ENCODE results near the gene LYPLAL1.
"Not testable (repeated sequence)": the region's sequence is repeated elsewhere in the genome, so short reads cannot be mapped to it uniquely, and the experiment has no call there.

Gene LYPLAL1

DNA sequence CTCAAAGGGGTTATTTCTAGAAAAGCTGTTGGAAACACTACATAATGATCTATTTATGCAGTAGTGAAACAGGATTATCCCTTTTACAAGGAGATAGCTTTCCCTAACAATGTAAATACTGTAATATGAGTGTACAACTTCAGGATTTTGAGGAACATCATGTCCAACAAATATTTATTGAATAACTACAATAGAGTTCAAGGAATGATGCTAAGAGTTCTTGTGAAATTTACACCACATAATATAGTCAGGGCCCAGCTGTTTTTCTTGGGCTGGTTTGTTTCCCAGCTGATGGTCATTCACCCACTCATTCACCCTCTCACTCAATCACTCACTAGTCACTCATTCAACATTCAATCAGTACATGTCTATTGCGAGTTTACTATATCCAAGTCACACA lies 12.3 kb upstream of the LYPLAL1 start:
- DNase-seq (ENCODE audit: low read depth in 2 of 2, low spot score in 1 of 2), result no peak

DNA sequence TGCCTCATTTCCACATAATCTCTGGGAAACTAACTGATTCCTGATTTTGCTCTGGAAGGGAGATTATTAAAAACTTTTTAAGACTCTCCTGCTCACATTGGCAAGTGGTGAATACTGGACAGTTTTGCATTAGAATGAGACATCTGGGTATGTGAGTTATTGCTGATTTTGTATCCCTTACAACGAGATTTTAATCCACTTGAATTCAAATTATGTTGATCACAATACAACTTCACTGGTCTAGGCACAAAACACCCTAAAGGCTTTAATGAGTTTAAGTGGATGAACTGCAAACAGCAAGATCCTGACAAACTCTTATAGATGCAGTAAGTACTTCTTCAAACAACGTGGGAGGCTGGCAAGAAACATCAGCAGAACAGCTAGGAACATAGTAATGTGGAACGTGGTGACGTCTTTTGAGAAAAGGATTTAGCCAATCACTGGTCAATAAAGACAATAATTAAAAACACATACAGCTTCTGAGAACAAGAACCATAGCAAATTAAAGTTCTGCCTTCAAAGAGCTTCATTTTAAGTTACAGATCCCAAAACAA lies 10.2 kb upstream of the LYPLAL1 start:
- no peak for DNase-seq (ENCODE audit: low read depth in 2 of 2, low spot score in 1 of 2)

DNA sequence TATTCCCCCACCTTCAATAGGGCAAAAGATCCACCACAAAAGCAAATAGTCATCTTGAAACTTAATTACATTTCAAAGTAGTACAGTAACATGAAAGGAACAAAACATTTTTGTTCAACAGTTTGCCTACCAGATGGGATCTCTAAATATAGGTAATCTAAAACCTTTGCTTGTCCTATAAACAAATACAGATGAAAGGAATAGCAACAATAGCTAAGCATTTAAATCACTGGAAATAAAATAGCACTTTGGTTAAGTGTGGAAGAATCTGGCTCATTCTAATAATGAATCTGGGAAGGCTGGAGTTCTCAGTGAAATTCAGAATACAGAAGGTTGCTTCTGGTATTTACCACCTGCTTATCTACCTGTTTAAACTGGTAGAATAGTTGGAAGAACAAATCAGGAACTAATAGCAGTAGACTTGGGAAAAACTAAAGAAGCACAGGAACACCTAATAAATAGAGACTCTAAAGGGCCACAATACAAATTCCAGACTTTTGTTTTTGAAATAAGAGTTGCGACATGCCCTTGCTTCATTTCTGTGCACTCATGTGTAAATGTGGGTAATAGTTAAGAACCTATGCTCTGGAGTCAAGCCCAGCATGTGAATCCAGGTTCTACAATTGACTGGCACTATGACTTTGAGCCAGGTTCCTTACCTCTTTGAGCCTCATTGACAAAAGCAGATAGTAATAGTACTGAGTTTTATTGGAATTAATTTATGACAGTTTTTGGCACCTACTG lies 2.3 kb upstream of the LYPLAL1 start:
- no peak for DNase-seq (ENCODE audit: low read depth in 2 of 2, low spot score in 1 of 2)

DNA sequence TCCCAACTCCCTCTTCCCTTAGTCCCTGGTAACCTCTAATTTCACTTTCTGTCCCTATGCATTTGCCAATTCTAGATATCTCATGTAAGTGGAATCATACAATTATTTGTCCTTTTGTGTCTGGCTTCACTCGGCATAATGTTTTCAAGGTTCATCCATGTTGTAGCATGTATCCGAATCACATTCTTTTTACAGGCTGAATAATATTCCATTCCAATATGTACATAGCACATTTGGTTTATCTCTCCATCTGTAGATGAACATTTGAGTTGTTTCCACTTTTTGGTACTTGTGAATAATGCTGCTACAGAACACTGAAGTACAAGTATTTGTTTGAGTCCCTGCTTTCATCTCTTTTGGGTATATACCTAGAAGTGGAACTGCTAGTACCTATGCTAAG lies 857 bp upstream of the LYPLAL1 start:
- no peak for DNase-seq (ENCODE audit: low read depth in 2 of 2, low spot score in 1 of 2)

DNA sequence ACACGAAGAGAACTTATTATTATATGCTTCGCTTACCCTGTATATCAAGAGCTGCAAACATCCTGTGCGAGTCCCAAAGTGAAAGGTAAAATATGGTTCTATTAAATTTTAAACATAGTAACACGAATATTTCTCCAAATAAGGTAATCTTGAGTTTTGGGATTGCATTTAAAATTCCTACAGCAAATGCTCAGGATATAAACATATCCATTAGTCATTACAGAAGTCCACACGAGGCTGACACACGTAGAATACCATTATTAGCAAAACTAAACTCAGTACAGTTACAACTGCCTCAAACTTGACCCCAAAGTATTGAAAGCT lies 282 bp upstream of the LYPLAL1 start:
- no peak for DNase-seq (ENCODE audit: low read depth in 2 of 2, low spot score in 1 of 2)

DNA sequence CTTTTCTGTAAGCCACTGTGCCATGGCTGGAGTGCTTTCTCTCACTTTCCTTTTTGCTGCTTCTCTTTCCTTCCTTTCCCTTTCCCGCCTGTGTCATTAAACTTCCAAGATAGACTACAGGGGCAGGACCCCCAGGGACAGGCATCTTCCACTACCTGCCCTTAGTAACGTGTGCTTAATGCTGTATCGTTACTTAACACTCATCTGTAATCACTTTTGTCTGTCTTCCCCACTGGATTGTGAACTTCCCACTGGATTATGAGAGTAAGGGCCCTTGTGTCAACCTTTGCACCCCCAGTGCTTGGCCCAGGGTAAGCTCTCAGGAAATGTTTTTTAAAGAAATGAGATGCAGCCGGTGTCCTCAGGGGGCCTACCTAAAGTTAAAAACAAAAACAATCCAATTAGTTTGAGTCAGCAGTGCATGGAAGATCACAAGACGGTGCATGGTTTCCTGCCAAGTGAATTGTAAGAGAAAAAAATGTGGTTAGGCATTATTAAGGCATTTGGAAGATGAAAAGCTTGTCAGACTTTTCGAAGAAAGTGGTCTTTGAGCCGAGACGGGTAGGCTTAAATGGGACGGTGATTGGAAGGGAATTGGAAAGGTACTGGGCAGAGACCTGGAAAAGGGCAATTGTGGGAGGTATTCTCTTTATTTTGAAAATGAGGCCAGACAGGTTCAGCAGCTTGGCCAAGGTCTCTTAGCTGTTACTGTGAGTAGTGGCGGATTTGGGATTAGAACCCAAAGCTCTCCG lies 958 bp downstream of the LYPLAL1 start:
- no peak for DNase-seq (ENCODE audit: low read depth in 2 of 2, low spot score in 1 of 2)

DNA sequence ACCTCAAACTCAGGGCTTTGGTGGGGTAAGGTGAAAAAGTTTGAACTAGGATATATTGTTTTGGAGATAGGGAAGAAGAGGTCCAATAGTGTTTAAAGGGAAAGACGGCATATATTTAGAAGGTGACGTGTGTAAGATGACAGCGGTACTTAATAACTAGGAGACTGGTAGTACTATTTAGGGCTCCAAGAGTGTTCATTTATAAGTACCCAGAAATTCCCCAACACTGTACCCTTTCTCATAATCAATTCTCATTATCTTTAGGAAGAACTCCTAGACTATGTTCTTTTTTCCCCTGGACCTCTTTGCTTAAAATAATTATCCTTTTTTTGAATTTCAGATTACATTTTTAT lies 1.5 kb downstream of the LYPLAL1 start:
- DNase-seq (ENCODE audit: low read depth in 2 of 2, low spot score in 1 of 2), result no peak

DNA sequence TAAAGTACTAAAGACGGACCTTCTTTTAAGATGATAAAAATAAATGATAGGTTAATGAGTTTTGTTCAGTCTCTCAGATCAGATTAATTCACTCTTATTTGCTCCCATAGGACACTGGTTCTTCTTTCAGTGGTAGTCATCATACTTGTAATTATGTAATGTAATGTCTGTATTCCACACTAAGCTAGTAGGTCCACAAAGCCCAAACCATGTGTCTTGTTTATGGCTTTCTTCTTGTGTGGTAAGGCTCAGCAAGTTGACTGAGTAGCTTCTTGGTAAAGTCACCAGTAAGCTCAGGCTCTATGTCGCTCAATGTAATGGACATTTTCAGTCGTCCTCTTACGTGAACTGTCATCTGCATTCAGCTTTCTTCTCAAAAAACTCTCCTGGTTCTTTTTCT lies 2.5 kb downstream of the LYPLAL1 start:
- DNase-seq (ENCODE audit: low read depth in 2 of 2, low spot score in 1 of 2), result no peak

DNA sequence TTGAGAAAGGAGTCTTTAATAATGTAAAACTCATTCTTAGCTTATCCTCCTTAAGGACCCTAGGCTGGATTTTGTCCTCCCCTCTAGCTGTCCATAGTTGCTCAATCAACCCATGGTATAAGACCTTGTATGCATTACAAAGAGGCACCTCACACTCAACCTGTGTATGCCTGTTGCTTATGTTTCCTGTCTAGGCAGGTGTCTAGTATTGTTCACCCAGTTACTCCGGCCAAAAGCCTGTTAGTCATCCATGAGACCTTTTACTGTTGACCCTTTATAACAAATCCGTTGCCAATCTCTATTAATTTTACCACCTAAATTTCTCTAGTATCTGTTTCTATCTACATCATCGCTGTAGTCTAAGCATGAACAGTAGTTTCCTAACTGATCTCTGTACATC lies 3.7 kb downstream of the LYPLAL1 start:
- no peak for DNase-seq (ENCODE audit: low read depth in 2 of 2, low spot score in 1 of 2)

DNA sequence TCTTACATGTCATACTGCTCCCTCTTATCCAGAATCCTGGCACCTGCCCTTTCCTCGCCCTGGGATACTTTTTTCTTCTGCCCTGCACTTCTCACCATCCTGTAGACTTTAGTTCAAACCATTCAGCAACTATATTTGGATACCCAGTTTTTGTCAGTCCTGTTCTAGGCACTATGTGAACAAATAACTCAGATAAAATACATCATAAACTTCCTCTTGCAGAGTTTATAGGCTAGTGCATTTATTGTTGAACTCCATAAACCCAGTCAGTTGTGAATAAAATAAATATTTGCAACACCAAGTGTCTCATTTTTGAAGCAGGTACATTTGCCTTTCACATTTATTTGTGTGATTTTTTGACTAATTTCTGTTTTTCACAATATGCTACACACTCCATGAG lies 4.3 kb downstream of the LYPLAL1 start:
- DNase-seq (ENCODE audit: low read depth in 2 of 2, low spot score in 1 of 2), result no peak

DNA sequence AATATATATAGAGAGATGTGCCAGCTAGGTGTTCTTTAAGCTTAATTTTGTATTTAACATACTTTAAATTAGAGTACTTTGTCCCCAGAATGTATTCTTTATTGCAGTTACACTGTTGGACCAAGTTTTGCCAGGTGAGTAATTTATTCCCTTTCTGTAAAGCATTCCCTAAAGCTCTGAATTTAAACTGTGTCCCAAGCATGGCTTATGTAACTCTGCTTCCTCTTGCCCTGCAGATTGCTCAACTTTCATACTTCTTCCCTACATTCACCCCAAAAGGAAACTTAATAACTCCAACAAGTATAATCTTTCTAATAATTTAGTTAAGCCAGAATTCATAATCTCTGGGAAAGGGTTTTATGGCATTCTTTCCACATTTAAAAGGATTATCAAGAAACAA lies 5.6 kb downstream of the LYPLAL1 start:
- DNase-seq (ENCODE audit: low read depth in 2 of 2, low spot score in 1 of 2), result no peak

DNA sequence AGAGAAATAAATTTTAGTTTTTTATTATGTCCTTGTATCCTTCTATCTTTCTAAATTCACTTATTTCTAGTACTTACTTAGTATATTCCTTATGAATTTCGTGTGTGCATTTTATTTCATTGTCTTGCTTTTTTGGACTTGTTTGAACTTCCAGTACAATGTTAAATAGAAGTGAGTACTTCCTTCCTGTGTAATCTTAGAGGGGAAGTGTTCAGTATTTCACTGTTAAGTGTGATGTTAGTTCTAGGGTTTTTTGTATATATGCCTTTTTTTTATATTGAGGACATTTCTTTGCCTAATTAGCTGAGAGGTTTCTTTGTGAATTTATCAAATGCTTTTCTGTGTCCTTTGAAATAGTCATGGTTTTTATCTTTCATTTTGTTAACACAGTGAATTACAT lies 10.7 kb downstream of the LYPLAL1 start:
- DNase-seq (ENCODE audit: low read depth in 2 of 2, low spot score in 1 of 2), result no peak

DNA sequence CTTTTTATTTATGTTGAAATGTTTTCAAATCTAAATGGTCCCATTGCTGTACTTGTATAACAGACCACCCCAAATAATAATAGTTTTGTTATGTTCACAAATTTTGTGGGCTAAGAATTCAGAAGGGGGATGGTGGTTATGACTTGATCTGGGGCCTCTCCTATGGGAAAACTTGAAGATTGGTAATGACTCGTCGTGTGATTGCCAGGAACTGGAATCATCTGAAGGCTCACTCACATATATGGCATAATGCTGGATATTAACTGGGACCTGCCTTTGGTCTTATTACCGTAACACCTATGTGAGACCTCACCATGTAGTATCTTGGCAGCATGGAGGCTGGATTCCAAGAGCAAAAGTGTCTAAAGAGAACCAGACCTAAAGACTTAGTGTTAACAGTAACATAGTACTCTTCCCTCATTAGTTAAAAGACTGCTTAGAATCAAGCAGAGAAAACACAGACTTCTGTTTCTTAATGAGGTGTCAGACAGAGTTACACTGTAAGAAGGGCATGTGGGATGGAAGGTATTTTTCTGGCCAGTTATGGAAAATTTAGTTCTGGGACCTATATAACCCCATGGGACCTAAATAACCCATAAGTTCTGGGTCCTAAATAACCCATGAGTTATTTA lies 11.9 kb downstream of the LYPLAL1 start:
- no peak for DNase-seq (ENCODE audit: low read depth in 2 of 2, low spot score in 1 of 2)

DNA sequence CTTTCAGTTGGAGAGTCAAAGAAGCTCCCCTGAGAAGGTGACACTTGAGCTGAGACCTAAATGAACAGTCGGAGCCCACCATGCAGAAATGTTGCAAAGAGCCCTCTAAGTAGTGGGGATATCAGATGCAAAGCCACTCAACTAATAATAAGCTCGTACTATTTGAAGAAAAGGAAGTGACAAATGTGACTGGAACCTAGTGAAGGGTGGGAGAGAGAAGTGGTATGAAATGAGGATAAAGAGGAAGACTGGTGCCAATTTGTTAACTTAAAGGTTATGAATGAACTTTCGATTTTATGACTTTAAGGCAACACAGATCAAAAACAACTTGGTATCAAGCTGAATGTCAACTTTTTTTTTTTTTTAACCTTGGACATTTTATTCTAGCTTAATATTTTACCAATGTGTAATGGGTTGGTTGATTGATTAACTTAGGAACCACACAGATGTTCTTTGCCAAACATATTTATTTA lies 14.7 kb downstream of the LYPLAL1 start:
- DNase-seq (ENCODE audit: low read depth in 2 of 2, low spot score in 1 of 2), result no peak

DNA sequence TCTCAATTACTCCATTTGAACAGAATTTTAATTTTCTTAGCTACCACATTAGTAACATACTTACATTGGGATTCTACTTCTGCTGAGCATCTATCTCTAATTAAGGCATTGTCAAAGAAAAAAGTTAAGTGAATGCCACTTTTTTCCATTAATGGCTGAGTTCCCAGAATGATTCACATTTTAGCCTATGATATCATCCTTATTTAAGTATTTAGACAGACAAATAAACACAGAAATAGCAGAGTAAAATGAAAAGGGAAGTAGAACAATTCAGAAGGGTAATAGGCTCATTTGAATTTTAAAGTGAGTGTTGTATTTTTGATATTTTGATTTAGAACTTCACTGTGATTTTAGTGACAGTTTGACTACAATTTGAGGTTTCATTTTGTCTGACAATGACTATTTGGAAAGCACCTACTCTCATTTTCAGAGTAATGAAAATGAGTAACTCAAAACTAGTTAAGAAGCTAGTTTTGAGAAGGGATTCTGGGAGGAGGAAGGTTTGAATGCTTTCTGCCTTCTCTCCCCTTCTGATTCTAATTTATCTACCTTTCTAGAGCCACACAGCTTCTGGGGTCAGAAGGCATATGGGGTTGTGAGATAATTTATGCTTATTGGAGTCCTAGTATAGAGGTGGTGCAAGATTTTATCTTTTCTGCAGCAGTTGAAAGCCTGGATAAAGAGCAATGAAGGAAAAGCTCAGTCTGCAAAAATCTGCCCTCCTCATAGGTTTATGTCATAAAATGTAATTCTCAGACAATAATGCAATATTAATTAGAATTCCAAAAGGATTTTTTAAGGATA lies 15.5 kb downstream of the LYPLAL1 start:
- DNase-seq (ENCODE audit: low read depth in 2 of 2, low spot score in 1 of 2), result no peak

DNA sequence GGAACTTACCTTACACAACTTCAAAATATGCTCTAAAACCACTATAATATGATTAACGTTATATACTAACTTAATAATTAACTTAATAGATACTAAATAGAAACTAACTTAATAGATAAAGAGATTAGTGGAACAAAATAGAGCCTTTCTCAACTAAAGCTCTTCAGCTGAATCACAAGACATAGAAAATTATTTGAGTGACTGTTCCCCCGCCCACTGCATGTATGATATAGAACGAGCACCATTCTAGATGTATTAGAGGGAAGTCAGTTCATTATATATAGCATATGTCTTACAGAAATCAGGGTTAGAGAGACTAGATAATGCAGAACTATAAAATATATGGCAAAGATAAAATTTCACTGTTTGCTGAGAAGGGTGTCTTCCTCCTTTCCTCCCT lies 16.3 kb downstream of the LYPLAL1 start:
- no peak for DNase-seq (ENCODE audit: low read depth in 2 of 2, low spot score in 1 of 2)

DNA sequence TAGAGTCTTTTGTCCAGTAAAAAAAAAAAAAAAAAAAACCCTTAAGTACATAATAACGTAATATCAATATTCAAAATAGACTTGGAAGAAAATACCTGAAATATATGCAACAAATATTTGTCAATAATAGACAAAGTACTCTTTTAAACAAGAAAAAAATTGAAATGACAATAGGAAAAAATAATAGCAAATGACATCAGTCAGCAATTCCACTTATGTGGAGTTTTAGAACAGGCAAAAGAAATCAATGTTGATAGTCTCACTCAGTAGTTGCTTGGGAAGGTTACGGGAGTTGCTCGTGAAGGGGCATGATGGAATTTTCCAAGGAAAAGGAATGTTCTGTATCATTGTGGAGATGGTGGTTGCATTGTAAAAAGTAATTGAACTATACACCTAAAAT lies 16.9 kb downstream of the LYPLAL1 start:
- DNase-seq (ENCODE audit: low read depth in 2 of 2, low spot score in 1 of 2), result no peak

DNA sequence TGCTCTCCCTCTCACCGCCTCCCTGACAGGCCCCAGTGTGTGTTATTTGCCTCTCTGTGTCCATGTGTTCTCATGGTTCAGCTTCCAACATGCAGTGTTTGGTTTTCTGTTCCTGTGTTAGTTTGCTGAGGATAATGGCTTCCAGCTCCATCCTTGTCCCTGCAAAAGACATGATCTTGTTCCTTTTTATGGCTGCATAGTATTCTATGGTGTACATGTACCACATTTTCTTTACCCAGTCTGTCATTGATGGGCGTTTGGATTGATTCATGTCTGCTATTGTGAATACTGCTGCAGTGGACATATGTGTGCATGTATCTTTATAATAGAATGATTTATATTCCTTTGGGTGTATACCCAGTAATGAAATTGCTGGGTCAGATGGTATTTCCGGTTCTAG lies 22.2 kb downstream of the LYPLAL1 start:
- DNase-seq (ENCODE audit: low read depth in 2 of 2, low spot score in 1 of 2), result not testable (repeated sequence)

DNA sequence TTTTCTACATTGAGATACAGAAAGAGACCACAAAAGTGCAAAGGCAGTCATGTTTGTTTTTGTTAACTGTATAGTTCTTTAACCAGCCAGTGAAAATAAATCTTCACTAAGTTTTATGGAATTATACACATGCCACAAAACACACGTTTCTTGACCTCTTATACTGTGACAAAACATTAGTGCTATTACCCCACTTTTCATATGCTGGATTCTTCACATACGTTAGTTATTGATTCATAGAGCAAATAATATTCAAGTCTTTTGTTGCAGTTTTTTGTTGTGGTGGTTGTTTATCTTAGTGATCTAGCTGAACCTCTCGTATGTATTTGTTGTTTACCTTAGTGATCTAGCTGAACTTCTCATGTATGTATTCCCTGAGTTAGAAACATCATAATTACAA lies 28.0 kb downstream of the LYPLAL1 start:
- DNase-seq (ENCODE audit: low read depth in 2 of 2, low spot score in 1 of 2), result no peak

DNA sequence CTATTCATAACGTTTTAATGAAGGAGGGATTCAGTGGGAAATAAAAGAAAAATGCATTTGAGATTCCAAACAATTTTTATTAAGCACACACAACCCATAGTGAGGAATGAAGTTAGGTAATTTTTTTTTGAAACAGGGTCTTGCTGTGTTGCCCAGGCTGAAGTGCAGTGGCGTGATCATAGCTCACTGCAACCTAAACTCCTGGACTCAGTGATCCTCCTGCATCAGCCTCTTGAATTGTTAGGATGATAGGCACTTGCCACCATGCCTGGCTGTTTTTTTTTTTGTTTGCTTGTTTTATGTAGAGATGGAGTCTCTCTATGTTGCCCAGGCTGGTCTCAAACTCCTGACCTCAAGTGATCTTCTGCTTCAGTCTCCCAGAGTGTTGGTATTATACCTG lies 28.9 kb downstream of the LYPLAL1 start:
- DNase-seq (ENCODE audit: low read depth in 2 of 2, low spot score in 1 of 2), result no peak

DNA sequence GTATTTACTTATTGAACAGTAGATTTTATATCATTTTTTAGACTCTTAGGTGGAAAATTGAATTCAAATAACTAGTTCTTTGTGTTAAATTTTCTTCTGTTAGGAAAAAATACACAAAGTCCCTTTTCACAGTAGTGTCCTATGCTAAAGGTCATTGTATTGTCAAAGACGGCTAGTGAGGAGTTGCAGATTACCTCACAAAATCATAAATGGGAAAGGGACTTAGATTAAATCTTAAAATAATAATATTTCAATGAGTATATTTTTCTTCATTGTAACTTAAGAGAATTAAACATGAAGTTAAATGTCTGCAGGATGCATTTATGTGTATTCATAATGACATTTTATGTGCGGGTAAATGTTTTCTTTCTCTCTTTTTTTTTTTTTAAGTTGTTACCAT lies 32.7 kb downstream of the LYPLAL1 start:
- DNase-seq (ENCODE audit: low read depth in 2 of 2, low spot score in 1 of 2), result no peak
